GM08714 (cell line): Measurements from ENCODE around the gene SNX25.
A peak's percentile ranks its signal among the peaks of the same experiment; 100 is the strongest.

Source experiments
- H3K4me3 ChIP-seq: fragments of 200-500 bp; sonication (Bioruptor generic); 2 replicates; pipeline ENCODE4 v1.5.1; 2014; ENCODE audit warnings: mild to moderate bottlenecking, low read length, inconsistent platforms
- ZNF274 ChIP-seq: IDR thresholded peaks from 2 replicates; pipeline ENCODE4 v1.6.1; 2012; ENCODE audit warnings: mild to moderate bottlenecking, low read depth, low read length

SNX25 gene

GRCh38 chr4:185209031-185209851, at the start of gene SNX25:
TSS of gene SNX25 (plus strand) at chr4:185209598. CDS start at chr4:185209827, 229 bp downstream.
- H3K4me3 ChIP-seq: peak within 1 kb of the TSS; percentile 99
- TF ChIP-seq ZNF274: no peak

- TF ChIP-seq ZNF274: no peak
These were observed 43.8 kb upstream of the SNX25 start for GRCh38 chr4:185165605-185166063.

GRCh38 chr4:185167234-185167633, 42.2 kb upstream of the SNX25 start:
- TF ChIP-seq ZNF274: no peak
- no peak overlapping the region for H3K4me3 ChIP-seq

More at GRCh38 chr4:185165605-185166063, 43.8 kb upstream of the SNX25 start:
- no peak overlapping the region; the same call in 1 of the 2 replicates for H3K4me3 ChIP-seq

- TF ChIP-seq ZNF274: no peak
- H3K4me3 ChIP-seq: peak overlapping the region; percentile 4; the same call in 1 of the 2 replicates
These were observed 37.9 kb upstream of the SNX25 start for GRCh38 chr4:185171373-185172071.

- TF ChIP-seq ZNF274: no peak
- no peak overlapping the region for H3K4me3 ChIP-seq
These were observed 29.9 kb upstream of the SNX25 start for GRCh38 chr4:185179488-185179887.

- TF ChIP-seq ZNF274: no peak
These were observed 27.2 kb upstream of the SNX25 start for GRCh38 chr4:185182239-185182638.

GRCh38 chr4:185183622-185184281, 25.6 kb upstream of the SNX25 start:
- H3K4me3 ChIP-seq: no peak overlapping the region
- TF ChIP-seq ZNF274: no peak

More at GRCh38 chr4:185182239-185182638, 27.2 kb upstream of the SNX25 start:
- H3K4me3 ChIP-seq: no peak overlapping the region

GRCh38 chr4:185186769-185187168, 22.6 kb upstream of the SNX25 start:
- TF ChIP-seq ZNF274: no peak
- no peak overlapping the region for H3K4me3 ChIP-seq

GRCh38 chr4:185189606-185190305, 19.6 kb upstream of the SNX25 start:
- TF ChIP-seq ZNF274: no peak
- no peak overlapping the region for H3K4me3 ChIP-seq

GRCh38 chr4:185190306-185190856, 19.0 kb upstream of the SNX25 start:
- TF ChIP-seq ZNF274: no peak

GRCh38 chr4:185192059-185192458, 17.3 kb upstream of the SNX25 start:
- H3K4me3 ChIP-seq: no peak overlapping the region
- no peak for TF ChIP-seq ZNF274

More at GRCh38 chr4:185190306-185190856, 19.0 kb upstream of the SNX25 start:
- H3K4me3 ChIP-seq: no peak overlapping the region

- H3K4me3 ChIP-seq: no peak overlapping the region
- TF ChIP-seq ZNF274: no peak
These were observed 14.2 kb upstream of the SNX25 start for GRCh38 chr4:185194924-185195888.
